Common myeloid progenitor, CD34-positive (primary cell): ENCODE measurements around the gene TFR2.

ENCODE experiments used
- CTCF ChIA-PET: fragments of 350-600 bp; sonication (Branson Sonifier 250); formaldehyde crosslinking; loops from one replicate; lab custom pipeline; 2021; ENCODE audit warnings: antibody characterized with exemption; lab: Charles Lee
- POLR2A ChIA-PET: fragments of 350-600 bp; sonication (Branson Sonifier 250); formaldehyde crosslinking; loops from one replicate; lab custom pipeline; 2021; ENCODE audit warnings: antibody characterized with exemption; lab: Charles Lee
- DNase-seq, 3 donors: peaks; one replicate each; pipeline versions ENCODE4 v3.0.0 to v3.0.0-alpha.2; 2013
- H3K27ac ChIP-seq, 2 experiments: 1 replicate in 1 of 2; 2 replicates in 1 of 2; pipeline ENCODE4 v1.7.0; 2013; ENCODE audit warnings: inconsistent platforms in 2 of 2, low read length in 2 of 2, mild to moderate bottlenecking in 2 of 2, low read depth in 1 of 2, moderate library complexity in 1 of 2; ENCODE audit not compliant: severe bottlenecking in 2 of 2, insufficient read depth in 1 of 2, poor library complexity in 1 of 2
- H3K27me3 ChIP-seq, 5 experiments: replicated peaks in 2 of 5; 1 replicate in 3 of 5; 2 replicates in 2 of 5; pipeline versions ENCODE4 v1.6.1 to v1.7.0; 2013; ENCODE audit warnings: low read length in 4 of 5, mild to moderate bottlenecking in 2 of 5, moderate library complexity in 2 of 5, inconsistent platforms in 1 of 5; ENCODE audit not compliant: insufficient read depth in 5 of 5, control insufficient read depth in 4 of 5
- H3K36me3 ChIP-seq, 4 experiments: 1 replicate in 2 of 4; 2 replicates in 2 of 4; pipeline versions ENCODE4 v1.6.1 to v1.7.0; 2013; ENCODE audit warnings: low read length in 3 of 4, control low read depth in 1 of 4, mild to moderate bottlenecking in 1 of 4; ENCODE audit not compliant: control insufficient read depth in 4 of 4, insufficient read depth in 4 of 4
- H3K4me1 ChIP-seq, 4 experiments: 1 replicate in 3 of 4; 2 replicates in 1 of 4; pipeline versions ENCODE4 v1.6.1 to v1.7.1; 2013; ENCODE audit warnings: low read length in 3 of 4, mild to moderate bottlenecking in 3 of 4, control low read depth in 1 of 4, inconsistent platforms in 1 of 4, moderate library complexity in 1 of 4; ENCODE audit not compliant: control insufficient read depth in 4 of 4, insufficient read depth in 4 of 4; ENCODE audit errors: control extremely low read depth in 1 of 4
- H3K4me3 ChIP-seq, 7 experiments: 1 replicate in 4 of 7; 2 replicates in 3 of 7; pipeline versions ENCODE4 v1.5.1 to v1.7.0; 2013; ENCODE audit warnings: mild to moderate bottlenecking in 7 of 7, low read length in 6 of 7, moderate library complexity in 6 of 7, inconsistent platforms in 2 of 7, low read depth in 2 of 7, control low read depth in 1 of 7; ENCODE audit not compliant: insufficient read depth in 4 of 7, control insufficient read depth in 1 of 7; ENCODE audit errors: extremely low read depth in 1 of 7
- H3K9me3 ChIP-seq, 5 experiments: 1 replicate in 4 of 5; 2 replicates in 1 of 5; pipeline versions ENCODE4 v1.6.1 to v1.7.1; 2013; ENCODE audit warnings: low read length in 4 of 5, mild to moderate bottlenecking in 2 of 5, inconsistent platforms in 1 of 5, low read depth in 1 of 5, moderate library complexity in 1 of 5; ENCODE audit not compliant: control insufficient read depth in 4 of 5, insufficient read depth in 2 of 5; ENCODE audit errors: control extremely low read depth in 1 of 5
- WGBS: methylation state at CpG from one replicate; pipeline ENCODE4 v1.1.5; 2013; ENCODE audit not compliant: insufficient coverage; 5-methylcytosine and 5-hydroxymethylcytosine counted together

The TFR2 gene

DNA sequence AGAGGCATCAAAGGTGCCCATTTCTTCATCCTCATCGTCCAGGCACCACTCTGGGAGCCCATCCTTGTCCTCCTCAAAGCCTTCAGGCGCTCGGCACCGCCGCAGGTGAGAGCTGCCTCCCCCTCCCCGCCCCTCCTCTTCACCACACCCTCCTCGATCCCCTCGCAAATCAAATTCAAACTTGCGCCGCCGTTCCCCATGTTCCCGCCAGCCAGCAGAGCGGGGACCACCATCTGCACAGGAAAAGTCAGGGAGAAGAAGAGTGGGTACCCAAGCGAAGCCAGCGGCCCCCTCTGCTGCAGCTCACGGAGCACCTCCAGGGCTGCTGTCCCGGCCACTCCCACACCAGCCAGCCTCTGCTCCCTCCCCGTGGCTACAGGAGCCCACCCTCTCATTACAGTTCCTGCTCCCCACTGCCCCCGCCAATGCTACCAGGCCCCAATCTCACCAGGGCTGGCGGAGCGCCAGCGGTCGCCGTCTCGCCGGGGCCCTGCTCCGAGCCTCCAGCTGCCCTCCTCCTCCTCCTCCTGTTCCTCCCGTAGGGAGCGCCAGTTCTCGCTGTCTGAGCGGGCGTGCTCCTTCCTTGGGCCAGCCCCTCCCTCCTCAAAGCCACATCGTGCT lies 45.0 kb upstream of the TFR2 start:
- WGBS: 89% methylated on average over 21 of the region's 33 CpGs
- peaks cover 11 to 95% (median 55%) of the 10 kb centered on the region in 4 experiments for H3K36me3 ChIP-seq
- no peak for DNase-seq
- H3K27me3 ChIP-seq: no peaks in the 10 kb centered on the region
- ChIA-PET CTCF (interaction anchor here (1.0 to 8.7 kb wide), 4 partner anchors 9 to 207 kb away, joined by 3 to 80 read pairs (median 4); partner anchors contain the start of gene POP7), POLR2A (no interaction called here)
- H3K4me3 ChIP-seq: no peak overlapping the region
- H3K9me3 ChIP-seq: no peaks in the 10 kb centered on the region
- peaks cover 0 to 7% (median 6%) of the 10 kb centered on the region in 4 experiments for H3K4me1 ChIP-seq
- H3K27ac ChIP-seq: no peak overlapping the region

GRCh38 chr7:100685631-100686145 lies 44.3 kb upstream of the TFR2 start:
- Histone ChIP-seq H3K4me3 (no peak overlapping the region), H3K27ac (no peak overlapping the region), H3K4me1 (peaks cover 0 to 1% (median under 1%) of the 10 kb centered on the region in 4 experiments), H3K27me3 (no peaks in the 10 kb centered on the region), H3K9me3 (no peaks in the 10 kb centered on the region), H3K36me3 (peaks cover 11 to 95% (median 58%) of the 10 kb centered on the region in 4 experiments)
- WGBS: 98% methylated on average over 16 of the region's 17 CpGs
- ChIA-PET CTCF (interaction anchor here (1.2 to 8.7 kb wide), 4 partner anchors 8 to 73 kb away, joined by 4 to 80 read pairs (median 4); partner anchors contain the start of gene MOSPD3), POLR2A (no interaction called here)
- no peak for DNase-seq

DNA sequence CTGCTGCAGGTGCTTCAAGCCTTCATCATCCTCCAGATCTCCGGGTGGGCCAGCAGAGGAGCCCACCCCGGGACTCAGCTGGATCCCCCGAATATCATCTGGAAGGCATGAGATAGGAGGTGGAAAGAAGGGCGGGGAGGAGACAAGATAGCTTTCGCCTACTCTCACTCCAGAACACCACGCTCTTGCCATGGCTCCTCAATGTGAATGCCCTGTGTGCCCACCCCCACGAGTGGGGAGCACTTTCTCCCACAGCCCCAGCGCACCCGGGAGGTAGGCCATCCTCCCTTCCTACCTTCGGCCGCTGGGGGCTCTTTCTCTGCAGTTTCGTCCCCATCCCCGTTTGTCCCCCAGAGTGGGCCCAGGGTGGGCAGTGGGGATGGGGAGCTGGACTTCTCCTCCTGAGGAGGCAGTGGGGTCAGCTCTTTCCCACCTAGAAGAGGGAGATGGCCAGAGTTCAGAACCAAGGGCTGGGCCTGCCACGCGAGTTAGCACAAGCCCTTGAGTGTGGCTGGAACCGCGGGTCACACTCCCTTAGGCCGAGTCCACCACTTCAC lies 43.8 kb upstream of the TFR2 start:
- DNase-seq: no peak
- POLR2A ChIA-PET: interaction anchor here (0.5 kb wide), 1 partner anchor 16 kb away, joined by 4 read pairs; no protein-coding TSS in a partner anchor
- Histone ChIP-seq H3K27ac (no peak overlapping the region), H3K9me3 (no peaks in the 10 kb centered on the region), H3K4me1 (no peaks in the 10 kb centered on the region), H3K4me3 (no peak overlapping the region), H3K36me3 (peaks cover 11 to 97% (median 62%) of the 10 kb centered on the region in 4 experiments), H3K27me3 (no peaks in the 10 kb centered on the region)
- CTCF ChIA-PET: interaction anchor here (1.2 to 3.9 kb wide), 7 partner anchors 7 to 215 kb away, joined by 3 to 28 read pairs (median 4); partner anchors contain the start of gene MOSPD3
- 99% methylated on average over 14 of the region's 18 CpGs for WGBS

DNA sequence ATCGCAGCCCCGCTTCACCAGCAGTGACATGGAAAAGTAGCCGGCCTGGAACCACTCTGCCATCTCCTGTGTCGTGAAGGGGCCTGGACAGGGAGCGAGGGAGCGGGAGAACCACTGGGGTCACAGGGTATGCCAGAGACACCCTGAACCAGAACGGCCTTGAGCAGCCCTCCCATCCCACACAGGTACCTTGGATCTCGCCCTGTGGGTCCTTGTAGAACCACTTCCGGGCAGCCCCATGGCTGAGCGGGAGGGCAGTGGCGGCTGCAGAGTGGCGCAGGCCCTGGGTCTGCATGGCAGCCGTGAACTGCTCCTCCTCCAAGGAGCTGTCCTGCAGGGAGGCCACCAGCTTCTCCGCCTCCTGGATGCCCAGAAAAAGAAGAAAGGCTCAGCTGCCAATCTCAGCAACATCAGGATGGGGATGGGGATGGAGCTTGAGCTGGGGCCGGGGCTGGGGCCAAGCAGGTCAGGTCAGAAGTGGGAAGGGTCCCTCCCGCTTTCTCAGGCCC lies 43.2 kb upstream of the TFR2 start:
- POLR2A ChIA-PET: interaction anchor here (0.5 kb wide), 1 partner anchor 17 kb away, joined by 4 read pairs; no protein-coding TSS in a partner anchor
- H3K9me3 ChIP-seq: no peaks in the 10 kb centered on the region
- DNase-seq: no peak
- H3K36me3 ChIP-seq: peaks cover 11 to 100% (median 64%) of the 10 kb centered on the region in 4 experiments
- H3K27ac ChIP-seq: no peak overlapping the region
- CTCF ChIA-PET: interaction anchor here (0.6 to 3.9 kb wide), 8 partner anchors 8 to 215 kb away, joined by 3 to 28 read pairs (median 4); partner anchors contain the start of gene MOSPD3
- 99% methylated on average over 12 of the region's 16 CpGs for WGBS
- H3K4me1 ChIP-seq: no peaks in the 10 kb centered on the region
- no peak overlapping the region for H3K4me3 ChIP-seq
- H3K27me3 ChIP-seq: no peaks in the 10 kb centered on the region

DNA sequence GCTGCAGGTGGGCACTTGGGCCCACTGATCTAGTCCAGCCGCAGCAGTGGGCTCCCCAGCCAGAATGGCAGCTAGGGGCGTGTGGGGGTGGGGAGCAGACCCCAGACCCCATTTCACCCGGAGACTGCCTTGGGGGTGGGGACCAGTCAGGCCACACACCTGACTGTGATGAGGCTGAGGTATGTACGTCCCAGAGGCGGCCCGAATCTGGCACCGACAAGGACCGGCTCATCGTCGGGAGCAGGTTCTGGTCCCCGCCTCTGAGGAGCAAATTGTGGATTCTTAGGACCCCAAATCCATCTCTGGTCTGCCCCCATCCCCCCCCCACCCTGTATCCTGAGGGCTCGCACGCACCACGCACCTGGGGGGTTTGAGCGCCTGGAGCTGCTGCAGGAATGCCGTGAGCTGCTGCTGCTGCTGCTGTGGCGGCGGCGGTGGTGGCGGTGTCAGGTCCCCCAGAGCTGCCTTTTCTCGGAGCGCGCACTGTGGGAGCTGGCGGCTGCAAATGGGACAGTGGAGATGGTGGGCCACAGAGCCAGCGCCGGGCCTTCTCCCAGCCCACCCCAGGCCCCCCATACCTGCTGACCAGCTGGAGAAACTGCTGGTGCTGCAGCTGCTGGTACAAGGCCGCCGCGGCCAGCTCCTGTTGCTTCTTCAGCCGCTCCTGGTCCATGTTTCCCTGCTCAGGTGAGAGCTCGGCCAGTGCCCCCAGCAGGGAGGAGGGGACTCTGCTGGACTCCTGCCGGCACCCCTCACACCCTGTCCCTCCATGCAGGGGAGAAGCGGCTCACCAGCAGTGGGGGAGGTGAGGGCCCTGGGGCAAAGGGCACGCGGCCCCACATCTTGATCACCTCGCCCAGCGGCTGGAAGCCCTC lies 42.5 kb upstream of the TFR2 start:
- Histone ChIP-seq H3K27ac (no peak overlapping the region), H3K4me3 (no peak overlapping the region), H3K36me3 (peaks cover 11 to 100% (median 64%) of the 10 kb centered on the region in 4 experiments), H3K27me3 (no peaks in the 10 kb centered on the region), H3K9me3 (no peaks in the 10 kb centered on the region), H3K4me1 (no peaks in the 10 kb centered on the region)
- CTCF ChIA-PET: interaction anchor here (0.6 to 3.9 kb wide), 7 partner anchors 8 to 214 kb away, joined by 3 to 28 read pairs (median 3); partner anchors contain the start of gene MOSPD3
- POLR2A ChIA-PET: interaction anchor here (1.3 kb wide), 2 partner anchors 9 to 11 kb away, joined by 3 read pairs; no protein-coding TSS in a partner anchor
- DNase-seq: no peak
- 95% methylated on average over 31 of the region's 37 CpGs for WGBS

DNA sequence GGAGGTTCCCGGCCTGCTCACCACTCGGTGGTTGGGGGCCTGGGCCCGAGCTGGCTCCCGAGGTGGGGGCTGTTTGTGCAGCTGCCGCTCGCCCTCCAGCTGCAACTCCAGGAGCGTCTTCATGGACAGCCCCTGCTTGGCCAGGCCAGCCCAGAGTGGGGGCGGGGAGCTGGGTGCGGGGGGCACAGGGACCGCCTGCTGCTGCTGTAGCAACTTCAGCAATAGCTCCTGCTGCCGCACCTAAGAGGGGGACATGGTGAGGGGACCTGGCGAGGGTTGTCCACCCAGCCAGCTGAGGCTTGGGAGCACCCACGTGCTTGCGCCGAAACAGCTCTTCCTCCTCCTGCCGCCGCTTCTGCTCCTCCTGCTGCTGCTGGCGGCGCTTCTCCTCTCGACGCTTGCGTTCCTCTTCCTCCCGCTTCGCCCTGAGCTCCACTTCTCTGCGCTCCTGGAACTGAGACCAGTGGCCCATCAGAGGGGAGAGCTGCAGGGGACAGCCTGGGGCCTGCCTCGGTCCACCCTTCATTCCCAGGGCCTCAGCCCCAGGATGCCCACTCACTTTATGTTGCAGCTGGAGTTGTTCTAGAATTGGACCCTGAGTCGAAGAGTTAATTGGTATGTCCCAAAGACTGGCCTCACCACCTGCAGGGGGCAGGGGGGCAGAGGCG lies 41.8 kb upstream of the TFR2 start:
- 89% methylated on average over 28 of the region's 28 CpGs for WGBS
- no peak overlapping the region for H3K4me3 ChIP-seq
- CTCF ChIA-PET: interaction anchor here (0.6 to 3.9 kb wide), 5 partner anchors 9 to 224 kb away, joined by 3 to 28 read pairs (median 3); partner anchors contain the start of gene MOSPD3
- H3K4me1 ChIP-seq: no peaks in the 10 kb centered on the region
- H3K9me3 ChIP-seq: no peaks in the 10 kb centered on the region
- H3K27ac ChIP-seq: no peak overlapping the region
- no peaks in the 10 kb centered on the region for H3K27me3 ChIP-seq
- peaks cover 11 to 100% (median 66%) of the 10 kb centered on the region in 4 experiments for H3K36me3 ChIP-seq
- POLR2A ChIA-PET: interaction anchor here (1.3 kb wide), 3 partner anchors 9 to 97 kb away, joined by 3 to 4 read pairs (median 3); partner anchors contain the start of genes FBXO24 and LRCH4
- DNase-seq: no peak
